ENCODE results near the gene MRPL20.

GRCh38 chr1:1358433-1359271 is 48.4 kb downstream of the MRPL20 start, which contains the start of gene MXRA8:
- TF ChIP-seq CTCF (IDR thresholded peaks at IDR 0.05) (no peak), POLR2A (IDR thresholded peaks at IDR 0.05) (no peak)

Measured in thyroid gland (tissue), 4 donors.